ENCODE results near the gene SMG6.

Gene SMG6

GRCh38 chr17:2198927-2199326, 104.7 kb downstream of the SMG6 start:
- FAIRE-seq, result no peak

GRCh38 chr17:2197271-2197670, 106.3 kb downstream of the SMG6 start:
- peak; percentile 97 for FAIRE-seq

- no peak for FAIRE-seq
Measured at GRCh38 chr17:2195729-2196128, 107.9 kb downstream of the SMG6 start.

- no peak for FAIRE-seq
Measured at GRCh38 chr17:2194889-2195335, 108.7 kb downstream of the SMG6 start.

- FAIRE-seq, result no peak
Measured at GRCh38 chr17:2192367-2193057, 111.1 kb downstream of the SMG6 start.

GRCh38 chr17:2191785-2192184, 111.8 kb downstream of the SMG6 start:
- FAIRE-seq, result peak; percentile 31

- no peak for FAIRE-seq
Measured at GRCh38 chr17:2191227-2191626, 112.4 kb downstream of the SMG6 start.

GRCh38 chr17:2190014-2190413, 113.6 kb downstream of the SMG6 start:
- FAIRE-seq, result no peak

GRCh38 chr17:2188971-2189630, 114.5 kb downstream of the SMG6 start:
- no peak for FAIRE-seq

- no peak for FAIRE-seq
Measured at GRCh38 chr17:2187758-2188157, 115.8 kb downstream of the SMG6 start.

- no peak for FAIRE-seq
Measured at GRCh38 chr17:2186937-2187336, 116.6 kb downstream of the SMG6 start.

GRCh38 chr17:2184993-2185931, 118.3 kb downstream of the SMG6 start:
- no peak for FAIRE-seq

- no peak for FAIRE-seq
Measured at GRCh38 chr17:2183346-2183745, 120.2 kb downstream of the SMG6 start.

GRCh38 chr17:2181897-2182448, 121.6 kb downstream of the SMG6 start:
- no peak for FAIRE-seq

- no peak for FAIRE-seq
Measured at GRCh38 chr17:2181206-2181896, 122.2 kb downstream of the SMG6 start.

GRCh38 chr17:2180768-2181167, 122.8 kb downstream of the SMG6 start:
- FAIRE-seq, result no peak

- FAIRE-seq, result peak; percentile 99
Measured at GRCh38 chr17:2179615-2180295, 123.8 kb downstream of the SMG6 start.

GRCh38 chr17:2178798-2179501, 124.6 kb downstream of the SMG6 start:
- no peak for FAIRE-seq

GRCh38 chr17:2177235-2177811, 126.3 kb downstream of the SMG6 start:
- FAIRE-seq, result no peak

GRCh38 chr17:2176499-2177169, 127.0 kb downstream of the SMG6 start:
- no peak for FAIRE-seq
